HG02970 (cell line): ENCODE results near the gene URI1.
"Not testable (repeated sequence)": the region's sequence is repeated elsewhere in the genome, so short reads cannot be mapped to it uniquely, and the experiment has no call there.

Source experiments
- ATAC-seq: cut with Tn5 transposase; IDR thresholded peaks from one replicate; pipeline ENCODE4 v1.9.1; 2021; ENCODE audit warnings: mild to moderate bottlenecking, moderate library complexity, moderate number of reproducible peaks; ENCODE audit not compliant: unreplicated experiment, low FRiP score

The URI1 gene

GRCh38 chr19:29941828-29942403 lies at the start of gene URI1:
Gene URI1 (plus strand): TSS chr19:29942239. CDS start chr19:29942548, 309 bp downstream.
- ATAC-seq = peak; percentile 92

- no peak for ATAC-seq
Observed at GRCh38 chr19:29893606-29894284, 48.3 kb upstream of the URI1 start.

- no peak for ATAC-seq
Observed at GRCh38 chr19:29896802-29897201, 45.2 kb upstream of the URI1 start.

- no peak for ATAC-seq
Observed at GRCh38 chr19:29897466-29897865, 44.6 kb upstream of the URI1 start.

- no peak for ATAC-seq
Observed at GRCh38 chr19:29904017-29904416, 38.0 kb upstream of the URI1 start.

DNA sequence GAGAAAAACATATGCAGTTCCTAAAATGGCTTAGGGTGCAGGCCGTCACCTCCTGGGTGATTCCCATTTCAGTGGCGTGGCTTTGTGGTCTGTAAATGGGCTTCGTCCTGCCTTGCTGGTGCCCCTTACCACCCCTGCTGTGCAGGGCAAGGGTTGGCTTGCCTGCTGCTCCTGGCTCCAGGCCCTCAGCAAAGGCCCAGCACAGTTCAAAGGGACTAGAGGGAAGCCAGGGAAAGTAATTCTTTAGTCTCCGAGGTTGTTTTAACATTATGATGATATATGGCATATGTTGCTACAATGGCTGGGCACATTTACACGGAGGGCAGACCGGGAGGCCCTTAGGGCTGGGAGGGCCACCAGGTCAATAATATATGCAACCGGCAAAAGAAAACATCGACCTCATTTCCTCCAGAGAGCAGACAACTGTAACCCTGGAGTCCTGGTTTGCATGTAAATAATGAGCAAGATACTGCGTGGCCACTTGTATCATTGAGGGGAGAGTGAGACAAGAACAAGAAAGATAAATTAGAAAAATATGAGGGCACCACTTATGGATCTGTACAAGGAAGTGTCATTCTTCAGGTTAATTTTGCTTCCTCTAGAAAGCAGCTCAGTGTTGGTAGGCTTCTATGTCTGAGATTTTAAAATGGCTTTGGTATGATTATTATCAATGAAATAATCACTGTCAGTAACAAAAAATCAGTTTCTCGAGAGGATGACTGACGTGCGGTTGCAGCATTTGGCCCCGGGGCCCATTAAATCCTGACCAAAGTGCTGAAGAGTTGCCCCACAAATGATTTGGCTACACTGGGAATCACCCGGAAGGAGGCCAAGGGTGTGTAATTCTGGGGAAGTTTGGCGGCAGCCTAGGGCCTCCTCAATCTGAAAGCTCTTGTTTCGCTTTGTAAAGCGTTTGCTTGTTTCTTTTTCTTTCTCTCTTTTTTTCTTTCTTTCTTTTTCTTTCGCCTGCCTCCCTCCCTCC lies 32.8 kb upstream of the URI1 start:
- no peak for ATAC-seq

GRCh38 chr19:29914933-29915332 lies 27.1 kb upstream of the URI1 start:
- ATAC-seq = no peak

DNA sequence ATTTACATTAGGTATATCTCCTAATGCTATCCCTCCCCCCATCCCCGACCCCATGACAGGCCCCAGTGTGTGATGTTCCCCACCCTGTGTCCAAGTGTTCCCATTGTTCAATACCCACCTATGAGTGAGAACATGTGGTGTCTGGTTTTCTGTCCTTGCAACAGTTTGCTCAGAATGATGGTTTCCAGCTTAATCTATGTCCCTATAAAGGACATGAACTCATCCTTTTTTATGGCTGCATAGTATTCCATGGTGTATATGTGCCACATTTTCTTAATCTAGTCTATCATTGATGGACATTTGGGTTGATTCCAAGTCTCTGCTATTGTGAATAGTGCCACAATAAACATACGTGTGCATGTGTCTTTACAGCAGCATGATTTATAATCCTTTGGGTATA lies 26.2 kb upstream of the URI1 start:
- ATAC-seq = not testable (repeated sequence)

DNA sequence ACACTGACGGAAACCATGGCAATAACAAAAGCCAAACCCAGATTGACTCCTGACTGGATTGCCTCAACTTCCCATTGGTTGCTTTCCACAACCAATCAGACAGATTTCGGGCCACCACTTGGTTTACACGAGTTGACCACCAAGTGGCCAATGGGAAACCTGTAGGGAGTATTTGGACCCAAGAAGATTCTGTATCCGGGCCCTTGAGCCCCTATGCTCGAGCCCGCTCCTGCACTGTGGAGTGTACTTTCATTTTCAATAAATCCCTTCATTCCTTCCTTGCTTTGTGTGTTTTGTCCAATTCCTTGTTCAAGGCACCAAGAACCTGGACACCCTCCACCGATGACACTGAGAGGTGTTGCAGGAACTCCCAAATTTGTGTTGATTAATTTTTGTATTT lies 24.1 kb upstream of the URI1 start:
- ATAC-seq = no peak

- ATAC-seq = no peak
Observed at GRCh38 chr19:29918891-29919290, 23.1 kb upstream of the URI1 start.

GRCh38 chr19:29922972-29923371 lies 19.1 kb upstream of the URI1 start:
- ATAC-seq = no peak

GRCh38 chr19:29923653-29924052 lies 18.4 kb upstream of the URI1 start:
- ATAC-seq = no peak

- no peak for ATAC-seq
Observed at GRCh38 chr19:29926031-29926430, 16.0 kb upstream of the URI1 start.

GRCh38 chr19:29926801-29927200 lies 15.2 kb upstream of the URI1 start:
- ATAC-seq = no peak

GRCh38 chr19:29927944-29928625 lies 14.0 kb upstream of the URI1 start:
- no peak for ATAC-seq

DNA sequence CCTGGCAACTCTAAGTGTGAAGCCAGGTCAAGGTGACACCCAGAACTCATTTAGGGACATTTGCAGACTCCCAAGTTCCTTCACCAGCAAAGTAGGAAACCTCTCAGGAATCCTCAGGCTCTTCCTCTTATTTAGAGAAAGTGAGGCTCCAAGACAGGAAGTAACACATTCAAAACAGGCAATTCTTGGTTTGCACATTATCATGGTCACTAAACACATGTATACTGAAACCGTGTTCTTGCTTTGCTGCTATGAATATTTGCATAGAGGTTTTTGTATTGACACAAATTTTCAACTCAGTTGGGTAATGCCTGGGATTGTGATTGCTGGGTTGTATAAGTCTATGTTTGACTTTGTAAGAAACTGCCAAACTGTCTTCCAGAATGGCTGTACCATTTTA lies 13.2 kb upstream of the URI1 start:
- no peak for ATAC-seq

- ATAC-seq = no peak
Observed at GRCh38 chr19:29934257-29934656, 7.8 kb upstream of the URI1 start.

DNA sequence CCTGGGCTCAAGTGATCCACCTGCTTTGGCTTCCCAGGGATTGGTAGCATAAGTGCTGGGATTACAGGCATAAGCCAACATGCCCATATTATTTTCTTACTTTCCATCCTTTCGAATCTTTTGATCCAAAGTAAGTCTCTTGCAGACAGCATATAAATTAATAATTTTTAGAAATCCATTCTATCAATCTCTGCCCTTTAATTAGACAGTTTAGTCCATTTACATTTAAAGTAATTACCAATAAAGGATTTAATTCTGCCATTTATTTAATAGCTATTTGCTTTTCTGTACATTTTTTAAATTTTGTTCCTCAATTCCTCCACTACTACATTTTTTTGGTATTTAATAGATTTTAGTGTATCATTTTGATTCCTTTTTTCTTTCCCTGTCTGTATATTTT lies 7.3 kb upstream of the URI1 start:
- ATAC-seq = no peak

- no peak for ATAC-seq
Observed at GRCh38 chr19:29936409-29936808, 5.6 kb upstream of the URI1 start.

- ATAC-seq = no peak
Observed at GRCh38 chr19:29939628-29940027, 2.4 kb upstream of the URI1 start.
